CD4-positive, alpha-beta T cell treated with Interleukin-2 at 100 ng/mL for 4 hours (primary cell): ENCODE measurements around the gene CSTPP1.
"Not testable (repeated sequence)": the region's sequence is repeated elsewhere in the genome, so short reads cannot be mapped to it uniquely, and the experiment has no call there.

Source experiments
- DNase-seq: peaks from one replicate; pipeline ENCODE4 v3.0.0-alpha.2; 2020; ENCODE audit warnings: low spot score

CSTPP1 gene

DNA sequence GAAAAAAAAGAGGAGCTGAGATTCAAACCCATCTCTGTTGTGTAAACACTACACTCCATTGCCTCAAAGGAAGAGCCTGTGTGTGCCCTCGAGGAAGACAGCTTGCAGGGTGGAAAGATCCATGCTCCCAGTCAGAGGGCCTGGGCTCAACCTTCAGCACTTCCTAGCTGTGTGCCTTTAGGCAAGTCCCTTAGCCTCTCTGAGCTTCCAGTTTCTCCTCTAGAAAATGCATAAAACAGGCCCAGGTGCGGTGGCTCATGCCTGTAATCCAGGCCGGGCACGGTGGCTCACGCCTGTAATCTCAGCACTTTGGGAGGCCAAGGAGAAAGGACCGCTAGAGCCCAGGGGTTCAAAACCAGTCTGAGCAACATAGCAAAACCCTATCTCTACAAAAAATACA is 244.7 kb downstream of the CSTPP1 start:
- DNase-seq = no peak

DNA sequence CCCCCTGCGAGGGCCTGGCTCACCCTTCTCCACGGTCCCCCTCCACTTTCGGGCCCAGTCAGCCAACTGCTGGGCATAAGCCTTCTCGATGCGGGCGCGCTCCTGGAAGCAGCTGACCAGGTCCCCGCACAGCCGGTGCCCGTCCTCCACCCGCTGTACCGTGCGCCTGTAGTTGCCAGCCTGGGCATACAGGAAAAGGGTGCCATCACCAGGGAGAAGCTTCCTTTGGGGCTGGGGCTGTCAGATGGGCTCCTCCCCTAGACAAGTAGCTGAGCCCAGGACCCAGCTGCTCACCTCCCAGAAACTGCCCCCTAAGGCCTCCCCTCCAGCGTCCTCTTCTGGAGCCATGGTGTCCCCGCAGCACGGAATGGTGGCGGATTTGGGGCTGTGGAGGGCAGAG is 245.8 kb downstream of the CSTPP1 start:
- DNase-seq = no peak

DNA sequence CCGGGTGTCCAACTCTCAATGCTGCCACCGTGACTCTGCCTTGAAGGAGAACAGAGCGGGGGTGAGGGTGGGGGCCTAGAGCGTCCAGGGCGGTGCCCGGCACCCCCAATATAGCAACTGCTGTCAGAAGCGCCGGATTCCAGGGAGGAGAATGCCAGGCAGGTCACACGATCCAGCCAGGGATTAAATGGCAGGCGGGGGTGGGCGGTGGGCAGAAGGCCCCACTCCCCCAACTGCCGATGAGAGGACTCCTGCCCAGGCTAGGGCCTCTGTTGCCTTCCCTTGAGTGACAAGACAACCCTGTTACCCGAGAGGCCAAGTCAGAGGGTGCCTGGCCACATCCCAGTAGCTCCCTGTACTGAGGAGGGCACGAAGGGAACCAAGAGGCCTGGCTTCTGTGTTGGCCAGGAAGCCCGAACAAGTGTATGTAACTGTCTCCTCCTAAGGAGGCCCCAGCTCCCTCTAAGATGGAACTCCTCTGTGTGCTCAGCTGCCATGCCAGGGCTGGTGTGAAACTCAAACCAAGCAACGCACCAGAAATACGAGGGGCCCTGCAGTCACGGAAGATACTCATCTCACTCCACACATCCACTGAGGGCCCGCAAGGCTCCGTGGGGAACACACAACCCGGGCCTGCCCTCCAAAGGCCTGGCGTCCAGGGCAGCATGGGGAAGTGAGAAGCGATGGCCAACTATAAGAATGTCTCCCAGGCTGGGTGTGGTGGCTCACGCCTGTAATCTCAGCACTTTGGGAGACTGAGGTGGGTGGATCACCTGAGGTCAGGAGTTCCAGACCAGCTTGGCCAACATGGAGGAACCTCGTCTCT is 246.7 kb downstream of the CSTPP1 start:
- no peak for DNase-seq

DNA sequence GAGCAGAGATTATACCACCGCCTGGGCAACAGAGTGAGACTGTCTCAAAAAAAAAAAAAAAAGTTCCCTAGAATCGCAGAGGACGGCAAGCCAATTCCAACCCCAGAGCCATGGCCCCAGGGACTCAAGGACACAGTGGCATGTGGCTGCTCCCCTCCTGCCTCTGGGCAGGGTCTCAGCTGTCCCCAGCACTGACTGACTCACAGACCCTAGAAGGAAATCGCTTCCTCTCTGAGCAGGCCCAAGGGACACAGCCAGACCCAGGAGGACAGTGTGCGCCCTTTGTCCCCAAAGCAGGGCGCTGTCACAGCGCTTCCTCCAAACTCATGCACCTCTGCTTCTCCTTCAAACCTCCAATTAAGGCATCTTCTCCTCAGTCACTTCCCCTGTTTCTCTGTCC is 247.4 kb downstream of the CSTPP1 start:
- no peak for DNase-seq

DNA sequence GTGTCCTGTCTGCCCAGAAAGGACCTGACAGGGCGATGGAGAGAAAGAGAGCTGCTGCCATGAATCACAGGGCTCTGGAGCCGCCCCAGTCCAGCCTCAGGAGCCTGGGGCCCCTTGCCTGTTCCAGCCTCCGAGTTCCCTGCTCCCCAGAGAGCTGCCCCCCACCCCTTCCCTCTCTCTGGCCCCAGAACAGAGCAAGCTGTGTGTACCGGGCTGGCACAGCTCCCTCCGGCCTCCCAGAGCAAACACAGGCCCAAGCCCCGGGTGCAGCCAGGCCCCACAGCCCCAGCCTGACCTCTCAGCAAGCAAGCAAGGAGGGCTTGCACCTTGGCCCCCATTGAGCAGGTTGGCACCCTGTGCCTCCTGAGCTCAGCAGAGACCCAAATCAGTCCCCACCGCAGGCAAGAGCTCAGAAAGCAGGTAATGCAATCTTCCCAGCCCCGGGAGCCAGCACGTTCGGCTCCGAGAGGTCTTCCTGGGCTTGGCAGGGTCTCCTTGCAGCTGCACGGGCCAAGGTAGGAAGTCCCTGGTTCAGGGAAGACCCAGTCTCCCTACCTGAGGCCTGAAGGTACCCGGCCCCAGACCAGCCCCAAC is 248.2 kb downstream of the CSTPP1 start:
- DNase-seq = no peak

DNA sequence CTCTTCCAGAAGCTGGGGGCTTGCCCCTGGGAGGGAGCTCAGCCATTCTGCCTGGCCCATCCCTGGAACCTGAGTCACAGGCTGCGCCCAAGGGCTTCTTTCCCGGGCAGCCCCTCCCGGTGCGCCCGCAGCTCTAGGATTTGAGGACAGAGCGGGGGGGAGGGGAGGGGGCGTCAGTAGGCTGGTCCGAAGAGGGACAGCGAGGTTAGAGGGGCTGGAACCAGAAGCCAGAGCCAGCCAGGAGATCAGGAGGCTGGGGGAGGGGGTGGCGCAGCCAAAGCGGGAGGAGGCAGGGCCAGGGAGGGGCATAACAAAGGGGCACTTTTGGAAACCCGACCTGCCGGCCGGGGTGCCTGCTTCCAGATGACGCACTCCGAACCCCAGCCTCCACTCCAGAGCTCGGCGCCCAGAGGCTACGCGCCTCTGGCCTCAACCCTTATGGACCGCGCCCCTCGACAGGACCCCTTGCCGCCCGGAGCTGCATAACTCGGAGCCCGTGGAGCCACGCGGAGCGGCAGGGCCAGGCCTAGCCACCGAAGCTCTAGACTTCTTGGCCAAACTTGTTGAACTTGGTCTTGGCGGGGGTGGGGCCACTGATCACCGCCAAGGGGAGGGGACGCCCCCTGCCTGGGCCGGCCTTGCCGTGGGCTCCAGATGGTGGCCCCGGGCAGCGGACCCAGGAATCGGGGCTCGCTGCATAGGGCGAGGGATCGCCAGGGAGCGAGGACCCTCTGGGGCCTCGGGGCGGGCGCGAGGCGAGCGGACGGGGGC is 248.9 kb downstream of the CSTPP1 start:
- no peak for DNase-seq

DNA sequence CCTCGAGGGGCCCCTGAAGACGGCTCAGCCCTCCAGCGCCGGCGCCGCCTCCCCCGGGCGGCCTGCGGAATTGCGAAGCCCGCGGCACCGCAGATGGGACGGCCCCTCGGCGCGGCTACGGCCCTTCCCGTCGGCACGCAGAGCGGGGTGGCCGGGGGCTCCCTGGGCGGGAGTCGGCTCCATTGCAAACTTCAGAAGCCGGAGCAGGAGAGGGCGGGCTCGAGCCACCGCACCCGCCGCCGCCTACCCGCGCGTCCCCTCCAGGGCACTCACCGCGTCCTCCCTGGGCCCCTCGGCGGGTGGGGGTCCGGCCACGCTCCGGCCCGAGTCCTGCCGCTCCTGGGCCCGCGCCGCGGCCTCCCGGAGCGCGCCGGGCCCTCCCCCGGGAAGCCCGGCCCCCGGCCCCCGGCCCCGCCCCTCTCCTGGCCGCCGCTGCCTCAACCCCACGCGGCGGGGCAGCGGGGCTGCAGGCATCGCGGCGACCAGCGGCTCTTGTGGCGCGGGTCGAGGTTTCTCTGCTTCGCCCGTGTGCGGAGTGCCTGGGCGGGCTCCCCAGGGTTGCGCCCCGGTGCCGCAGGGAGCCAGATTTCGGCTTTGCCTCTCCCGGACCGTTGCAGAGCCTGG is 249.6 kb downstream of the CSTPP1 start, which contains the start of gene PACSIN3:
Gene PACSIN3, minus strand, starts transcription at position 359 of the 624 bp plus-strand sequence. CDS start 3,707 bp downstream, outside the sequence.
- DNase-seq = peak; percentile 26

DNA sequence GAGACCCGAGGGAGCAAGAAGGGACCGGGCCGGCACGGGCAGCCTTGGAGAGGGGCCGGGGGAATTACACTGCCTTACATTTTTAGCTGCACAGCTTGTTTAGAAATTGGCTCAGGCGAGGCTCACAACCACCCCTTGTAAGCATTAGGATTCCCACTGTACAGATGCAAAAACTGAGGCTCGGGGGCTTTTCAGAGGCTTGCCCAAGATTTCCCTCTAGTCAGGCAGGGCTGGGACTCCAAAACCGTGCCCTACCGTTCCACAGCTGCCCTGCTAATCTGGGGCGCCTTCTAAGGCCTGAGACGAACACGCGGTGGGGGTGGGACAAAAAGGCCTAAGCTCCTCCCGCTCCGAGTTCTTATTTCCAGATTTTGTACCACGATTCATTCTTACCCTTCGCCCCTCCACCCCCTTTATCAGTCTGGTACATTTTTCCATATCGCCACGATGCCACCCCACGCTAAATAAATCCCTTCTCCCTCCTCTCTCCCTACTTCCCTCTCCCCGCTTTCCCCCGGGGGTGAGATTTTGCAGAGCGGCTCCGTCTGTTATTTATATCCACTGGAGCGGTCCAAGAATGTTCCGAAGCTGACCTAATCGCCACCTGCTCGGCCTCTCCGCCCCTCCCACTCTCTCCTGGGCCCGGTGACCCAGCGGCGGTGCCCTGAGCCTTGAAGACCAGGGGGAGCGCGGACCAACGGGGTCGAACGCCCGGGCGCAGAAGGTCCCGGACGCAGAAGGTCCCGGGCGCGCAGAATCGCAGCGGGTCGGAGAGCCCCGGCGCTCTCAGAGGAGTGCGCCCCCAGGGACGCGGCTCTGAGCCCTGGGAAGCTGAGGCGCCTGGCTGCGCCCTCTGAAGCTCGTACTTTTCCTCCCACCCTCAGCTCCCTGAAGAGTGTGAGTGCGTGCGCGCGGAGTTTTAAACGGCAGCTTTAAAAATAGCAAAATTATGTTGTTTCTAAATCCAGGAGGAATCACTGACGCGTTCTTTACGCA is 250.4 kb downstream of the CSTPP1 start:
- peak; percentile 35 for DNase-seq

DNA sequence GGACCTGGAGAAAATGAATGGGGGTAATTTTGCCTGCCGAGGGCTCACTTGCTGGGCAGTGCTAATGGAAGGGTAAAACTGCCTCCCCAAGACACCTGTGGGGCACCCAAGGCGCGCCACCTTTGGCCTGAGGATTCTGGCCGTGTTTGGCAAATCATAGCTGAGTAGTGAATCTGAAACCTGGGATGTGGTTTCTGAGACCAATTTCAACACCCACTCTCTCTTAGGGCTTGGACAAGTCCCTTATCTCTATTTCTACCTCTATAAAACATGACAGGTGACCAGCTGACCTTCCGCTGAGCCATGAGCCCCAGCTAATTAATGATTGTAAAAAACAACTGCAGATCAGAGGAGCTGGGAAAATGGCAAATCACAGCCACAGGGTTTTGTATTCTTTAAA is 251.2 kb downstream of the CSTPP1 start:
- no peak for DNase-seq

DNA sequence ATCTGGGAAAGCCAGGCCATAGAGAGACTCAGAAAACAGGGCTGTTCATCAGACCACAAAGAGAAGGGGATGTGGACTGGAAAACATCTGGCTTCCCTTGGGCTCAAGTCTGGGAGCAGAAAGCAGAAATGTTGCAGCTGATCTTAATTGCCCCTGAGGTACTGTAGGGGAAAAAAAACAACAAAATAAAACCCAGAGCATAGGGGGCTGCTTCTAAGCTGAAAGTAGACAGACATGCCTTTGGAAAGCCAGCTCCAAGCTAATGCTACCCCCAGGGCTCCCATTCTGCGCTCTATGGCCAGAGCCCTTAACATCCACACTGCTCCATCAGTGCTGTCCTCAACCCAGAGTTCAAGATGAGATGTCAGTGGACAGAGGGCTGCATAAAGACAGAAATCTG is 251.7 kb downstream of the CSTPP1 start:
- no peak for DNase-seq

DNA sequence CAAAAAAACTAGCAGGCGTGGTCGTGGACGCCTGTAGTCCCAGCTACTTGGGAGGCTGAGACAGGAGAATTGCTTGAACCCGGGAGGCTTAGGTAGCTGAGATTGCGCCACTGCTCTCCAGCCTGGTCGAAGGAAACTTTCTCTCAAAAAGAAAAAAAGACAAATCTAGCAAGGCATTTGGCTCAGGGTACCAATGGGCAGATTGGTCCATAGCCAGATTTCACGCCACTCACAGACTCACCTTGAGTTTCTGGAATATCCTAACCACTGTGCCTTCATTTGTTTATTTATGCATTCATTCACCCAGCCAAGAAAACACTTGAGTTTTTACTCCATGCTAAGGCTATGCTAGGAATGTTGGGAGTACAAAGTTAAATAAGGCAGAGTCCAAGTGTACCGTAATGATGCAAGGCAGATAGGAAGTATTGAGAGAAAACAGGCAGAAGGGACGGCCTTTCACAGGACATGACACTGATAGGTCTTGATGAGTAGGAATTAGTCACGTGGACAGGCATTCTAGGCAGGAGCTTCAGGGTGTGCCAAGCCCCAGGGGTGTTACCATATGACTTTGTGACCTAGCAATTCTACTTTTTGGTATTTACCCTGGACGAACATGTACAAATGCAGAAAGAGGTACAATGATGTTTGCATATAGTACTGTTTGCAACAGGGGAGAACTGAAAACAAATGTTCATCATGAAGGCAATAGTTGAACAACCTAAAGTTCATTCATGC is 252.7 kb downstream of the CSTPP1 start:
- DNase-seq = no peak

DNA sequence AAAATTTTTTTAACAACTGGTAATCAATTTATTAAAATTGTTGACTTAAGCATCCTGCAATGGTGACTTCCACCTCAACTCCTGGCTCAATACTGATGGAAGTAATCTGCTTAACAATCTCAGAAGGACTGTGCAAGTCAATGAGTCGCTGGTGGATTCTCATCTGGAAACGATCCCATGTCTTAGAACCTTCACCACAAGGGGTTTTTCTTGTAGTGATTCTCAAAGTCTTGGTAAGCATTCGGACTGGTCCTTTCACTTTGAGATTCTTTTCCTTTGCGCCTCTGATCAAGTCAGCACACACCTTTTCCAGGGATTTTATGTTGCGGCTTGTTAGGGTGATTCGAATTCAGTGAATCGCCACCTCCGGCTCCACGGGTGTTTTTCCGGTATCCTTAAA is 254.6 kb downstream of the CSTPP1 start:
- not testable (repeated sequence) for DNase-seq

DNA sequence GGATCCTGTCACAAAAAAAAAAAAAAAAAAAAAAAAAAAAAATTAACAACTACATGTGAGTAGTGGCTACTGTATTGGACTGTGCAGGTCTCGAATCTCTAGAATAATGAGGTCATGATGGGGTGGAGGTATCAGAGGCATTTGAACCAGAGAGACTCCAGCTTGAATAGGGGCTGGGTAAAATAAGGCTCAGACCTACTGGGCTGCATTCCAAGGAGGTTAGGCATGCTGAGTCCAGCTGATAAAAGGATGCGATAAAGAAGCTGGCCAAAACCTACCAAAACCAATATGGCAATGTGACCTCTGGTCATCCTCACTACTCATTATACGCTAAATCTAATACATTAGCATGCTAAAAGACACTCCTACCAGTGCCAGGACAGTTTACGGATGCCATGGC is 255.6 kb downstream of the CSTPP1 start:
- DNase-seq = no peak

DNA sequence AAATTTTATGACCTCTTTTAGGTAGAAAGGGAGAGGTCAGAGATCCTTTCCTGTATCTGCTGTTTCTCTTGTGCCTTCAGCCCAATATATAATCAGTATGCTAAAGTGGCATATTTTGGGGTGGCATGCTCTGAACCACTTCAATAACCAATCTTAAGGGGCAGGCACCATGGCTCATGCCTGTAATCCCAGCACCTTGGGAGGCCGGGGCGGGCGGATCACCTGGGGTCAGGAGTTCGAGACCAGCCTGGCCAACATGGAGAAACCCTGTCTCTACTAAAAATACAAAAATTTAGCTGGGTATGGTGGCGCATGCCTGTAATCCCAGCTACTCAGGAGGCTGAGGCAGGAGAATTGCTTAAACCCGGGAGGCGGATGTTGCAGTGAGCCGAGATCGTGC is 261.6 kb downstream of the CSTPP1 start:
- not testable (repeated sequence) for DNase-seq

DNA sequence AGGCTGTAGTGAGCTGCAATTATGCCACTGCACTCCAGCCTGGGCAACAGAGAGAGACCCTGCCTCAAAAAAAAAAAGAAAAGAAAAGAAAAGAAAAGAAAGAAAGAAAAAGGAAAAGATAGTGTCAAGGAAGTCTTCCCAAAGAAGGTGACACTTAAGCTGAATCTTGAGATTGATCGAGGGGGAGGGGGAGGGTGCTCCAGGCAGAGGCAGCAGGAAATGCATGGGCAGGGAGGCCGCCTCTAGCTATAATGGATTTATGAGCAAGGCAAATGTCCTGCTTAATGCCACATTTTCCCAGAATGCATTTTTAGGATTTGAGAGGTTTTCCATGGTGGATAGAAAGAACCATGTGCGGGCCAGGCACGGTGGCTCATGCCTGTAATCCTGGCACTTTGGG is 264.5 kb downstream of the CSTPP1 start:
- DNase-seq = no peak

DNA sequence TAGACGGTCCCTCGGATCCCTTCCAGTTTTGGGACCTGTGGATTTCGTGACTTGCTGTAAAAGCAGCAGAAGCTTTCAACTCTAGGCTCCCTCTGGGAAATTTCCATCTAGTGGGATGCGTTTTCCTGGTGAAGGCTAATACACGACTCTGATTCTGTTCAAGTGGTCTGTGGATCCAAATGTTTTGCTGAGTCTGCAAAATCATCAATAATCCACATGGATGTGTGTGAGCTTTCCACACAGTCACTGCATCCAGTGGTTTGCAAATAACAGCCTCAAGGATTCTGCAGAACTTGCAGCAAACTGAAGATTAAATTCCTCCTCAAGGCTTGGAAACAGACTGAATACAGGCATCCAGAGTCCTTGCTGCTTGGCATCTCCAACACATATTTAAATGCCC is 266.0 kb downstream of the CSTPP1 start:
- no peak for DNase-seq

DNA sequence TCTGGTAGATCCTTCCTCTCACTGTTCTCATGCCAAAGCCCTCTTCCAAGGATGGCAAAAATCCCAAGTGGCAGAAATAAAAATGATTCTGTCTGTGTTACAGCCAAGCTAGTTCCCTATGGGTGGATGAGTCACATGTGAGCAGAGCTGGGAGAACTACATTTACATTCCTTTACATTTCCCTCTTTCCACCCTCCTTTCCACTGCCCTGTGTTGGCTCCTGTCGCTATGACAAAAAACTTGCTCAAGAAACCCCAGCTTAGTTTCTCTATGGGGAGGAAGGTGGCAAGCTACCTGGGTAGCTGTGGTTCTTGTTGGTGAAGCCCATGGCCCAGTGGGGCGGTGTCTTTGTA is 268.1 kb downstream of the CSTPP1 start:
- no peak for DNase-seq

DNA sequence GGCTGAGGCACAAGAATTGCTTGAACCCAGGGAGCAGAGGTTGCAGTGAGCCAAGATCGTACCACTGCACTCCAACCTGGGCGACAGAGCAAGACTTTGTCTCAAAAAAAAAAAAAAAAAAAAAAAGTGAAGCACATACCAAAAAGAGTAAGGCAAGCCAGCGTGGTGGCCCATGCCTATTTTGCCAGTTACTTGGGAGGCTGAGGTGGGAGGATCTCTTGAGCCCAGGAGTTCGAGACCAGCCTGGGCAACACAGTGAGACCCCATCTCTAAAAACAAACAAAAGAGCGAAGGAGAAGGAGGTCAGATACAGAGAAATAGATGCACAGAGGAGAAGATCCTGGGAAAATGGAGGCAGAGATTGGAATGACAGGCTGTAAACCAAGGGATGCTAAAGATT is 270.0 kb downstream of the CSTPP1 start:
- DNase-seq = not testable (repeated sequence)

DNA sequence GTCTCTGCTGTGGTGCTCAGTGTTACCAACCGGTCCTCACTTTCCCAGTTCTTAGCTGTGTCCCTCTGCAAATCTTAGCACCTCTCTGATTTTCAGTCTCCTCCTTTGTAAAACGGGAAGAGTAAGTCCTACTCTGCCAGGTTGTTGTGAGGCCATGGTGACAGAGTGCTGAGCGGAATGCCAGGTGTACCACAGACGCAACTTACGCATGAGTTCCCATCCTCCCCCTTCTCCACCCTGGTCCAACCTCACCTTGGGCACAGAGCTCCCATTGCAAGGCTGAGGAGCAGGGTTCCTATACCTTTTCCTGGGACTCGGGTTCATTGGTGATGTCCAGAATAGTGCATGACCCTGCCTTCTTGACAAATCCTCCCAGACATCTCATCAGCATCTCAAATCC is 270.9 kb downstream of the CSTPP1 start:
- no peak for DNase-seq

DNA sequence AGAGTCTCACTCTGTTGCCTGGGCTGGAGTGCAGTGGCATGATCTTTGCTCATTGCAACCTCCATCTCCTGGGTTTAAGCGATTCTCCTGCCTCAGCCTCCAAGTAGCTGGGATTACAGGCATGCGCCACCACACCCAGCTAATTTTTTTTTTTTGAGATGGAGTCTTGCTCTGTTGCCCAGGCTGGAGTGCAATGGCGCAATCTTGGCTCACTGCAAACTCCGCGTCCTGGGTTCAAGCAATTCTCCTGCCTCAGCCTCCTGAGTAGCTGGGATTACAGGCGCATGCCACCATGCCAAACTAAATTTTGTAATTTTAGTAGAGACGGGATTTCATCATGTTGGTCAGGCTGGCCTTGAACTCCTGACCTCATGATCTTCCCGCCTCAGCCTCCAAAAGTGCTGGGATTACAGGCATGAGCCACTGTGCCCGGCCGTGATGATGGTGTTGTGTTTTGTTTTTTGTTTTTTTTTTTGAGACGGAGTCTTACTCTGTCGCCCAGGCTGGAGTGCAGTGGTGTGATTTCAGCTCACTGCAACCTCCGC is 271.5 kb downstream of the CSTPP1 start:
- DNase-seq = not testable (repeated sequence)
